GM10847 (cell line): ENCODE measurements around the gene RAPGEF4.

Experiments used
- POLR2A ChIP-seq: IDR thresholded peaks from 2 replicates; pipeline ENCODE4 v1.6.1; 2011; ENCODE audit not compliant: insufficient read length; ENCODE audit errors: extremely low read depth

RAPGEF4 gene

DNA sequence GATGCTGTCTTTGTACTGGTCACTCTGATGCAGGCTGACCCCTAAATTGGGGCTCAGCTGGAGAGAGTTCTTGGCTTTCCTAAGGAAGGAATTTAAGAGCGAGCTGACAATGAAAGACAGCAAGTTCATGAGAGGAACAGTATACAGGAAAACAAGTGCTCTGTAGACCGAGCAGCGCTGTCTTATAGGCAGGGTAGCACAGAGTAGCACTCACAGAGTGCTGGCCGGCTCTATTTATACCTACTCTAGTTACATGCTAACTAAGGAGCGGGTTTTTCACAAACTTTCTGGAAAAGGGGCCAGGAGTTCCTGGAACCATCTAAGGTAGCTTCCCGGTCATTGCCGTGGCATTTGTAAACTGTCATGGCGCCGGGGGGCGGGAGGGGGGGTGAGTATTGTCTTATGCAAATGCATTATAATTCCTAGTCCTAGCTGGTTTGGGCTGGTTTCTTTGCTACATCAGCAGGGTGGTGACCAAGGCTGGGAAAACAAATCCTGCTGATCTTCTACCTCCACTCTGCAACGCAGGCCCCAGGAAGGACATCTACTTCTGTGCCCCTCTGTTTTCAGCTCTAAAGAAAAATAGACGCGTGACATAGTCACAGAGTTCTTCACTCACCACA, 308.4 kb downstream of the RAPGEF4 start:
- no peak for TF ChIP-seq POLR2A

DNA sequence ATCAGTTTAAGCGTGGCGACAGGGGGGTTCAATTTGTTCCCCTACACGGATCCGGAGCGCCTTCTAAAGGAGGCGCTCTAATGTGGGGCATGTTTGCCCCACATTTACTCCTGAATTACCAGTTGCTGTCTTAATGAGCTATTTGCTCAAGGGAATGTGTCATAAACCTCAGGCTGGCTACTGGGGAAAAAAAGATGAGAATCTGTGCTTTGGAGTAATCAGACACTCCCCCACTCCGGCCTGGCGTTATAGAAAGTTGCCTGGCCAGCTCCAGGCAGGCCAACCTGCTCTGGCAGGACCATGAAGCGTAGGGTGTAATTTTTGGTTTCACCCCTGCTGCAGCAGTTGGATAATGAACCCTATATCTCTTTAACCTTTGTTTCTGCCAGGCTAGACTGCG, 309.0 kb downstream of the RAPGEF4 start:
- no peak for TF ChIP-seq POLR2A

DNA sequence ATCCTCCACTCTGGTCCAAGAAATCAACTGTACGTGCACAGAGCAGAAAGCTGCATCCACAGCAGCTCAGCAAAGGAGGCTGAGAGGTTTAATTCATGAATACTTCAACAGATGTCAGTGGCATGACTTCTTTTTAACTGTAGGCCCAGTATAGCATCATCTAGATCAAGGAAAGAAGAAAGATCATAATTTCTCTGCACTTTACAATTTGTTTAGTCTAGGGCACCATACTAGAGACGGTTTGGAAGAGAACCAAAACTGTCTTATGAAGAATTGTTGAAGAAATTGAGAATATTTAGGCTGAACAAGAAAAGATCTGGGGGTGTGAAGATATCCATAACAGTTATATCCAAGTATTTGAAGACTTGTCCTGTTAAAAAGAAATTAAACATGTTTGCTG, 309.5 kb downstream of the RAPGEF4 start:
- TF ChIP-seq POLR2A: no peak

DNA sequence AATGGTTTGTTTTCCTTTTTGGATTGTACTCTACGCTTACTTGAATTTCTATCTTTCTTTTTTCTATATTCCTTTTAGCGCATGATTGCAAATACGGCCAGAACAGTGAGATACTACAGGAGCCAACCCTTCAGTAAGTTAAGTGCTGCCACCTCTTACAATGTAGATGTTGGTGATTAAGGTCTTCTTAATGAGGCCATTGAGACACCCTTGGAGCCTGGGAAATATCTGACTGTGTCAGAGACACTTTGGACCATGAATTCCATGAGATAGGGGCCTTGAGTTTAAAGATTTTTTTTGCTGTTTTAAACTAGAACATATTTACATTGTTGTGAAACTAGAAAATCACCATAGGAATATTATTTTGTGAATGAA, 312.9 kb downstream of the RAPGEF4 start:
- no peak for TF ChIP-seq POLR2A

DNA sequence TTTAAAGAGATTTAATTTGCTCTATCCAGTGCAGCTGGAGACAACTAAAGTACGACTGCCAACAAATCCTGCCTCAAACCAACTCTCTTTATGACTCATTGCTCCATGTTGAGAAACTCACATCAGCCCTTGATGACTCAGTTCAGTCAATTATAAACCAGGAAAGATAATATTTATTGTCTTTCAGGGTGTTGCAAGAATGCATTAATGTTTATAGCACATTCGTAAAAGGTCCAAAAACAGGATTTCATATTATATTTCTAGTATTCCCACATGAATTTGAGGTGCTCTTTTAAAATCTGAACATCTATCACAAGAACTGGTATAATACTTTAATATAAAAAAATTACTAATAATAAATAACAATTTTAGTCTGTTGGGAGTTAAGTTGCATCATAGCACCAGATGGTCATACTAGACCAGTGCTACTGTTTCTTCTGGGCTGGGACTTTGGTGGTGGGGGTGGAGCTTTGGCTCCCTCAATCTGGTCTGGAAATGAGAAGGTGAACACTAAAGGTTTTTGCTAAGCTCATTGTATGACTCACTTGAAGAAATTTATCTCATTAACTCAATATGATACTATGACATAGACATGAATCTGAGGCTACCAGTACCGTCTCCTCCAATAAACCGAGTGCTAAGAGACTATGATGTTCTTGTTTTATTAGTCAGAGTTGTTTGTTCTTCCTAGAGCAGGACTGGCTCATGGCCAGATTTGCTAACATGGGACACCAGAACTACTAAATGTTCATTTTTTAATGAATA, 313.4 kb downstream of the RAPGEF4 start:
- no peak for TF ChIP-seq POLR2A

DNA sequence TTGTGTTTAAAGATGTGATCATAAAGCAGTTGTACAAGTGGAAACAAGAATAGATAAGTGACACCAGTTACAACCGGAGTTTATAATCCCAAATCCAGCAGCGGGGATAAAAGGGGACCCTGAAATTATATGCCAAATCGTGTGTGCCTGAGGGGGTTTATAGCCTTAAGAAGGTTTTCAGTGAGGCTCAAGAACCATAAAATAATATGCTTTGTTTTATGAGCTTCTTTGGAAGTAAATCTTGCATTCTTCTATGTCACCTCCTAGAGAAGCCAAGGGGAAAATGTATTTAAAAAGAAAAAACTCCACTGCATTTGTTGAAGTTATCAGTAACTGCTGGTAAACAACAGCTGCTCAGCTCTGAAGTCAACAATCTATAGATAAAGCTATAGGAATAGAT, 314.2 kb downstream of the RAPGEF4 start:
- TF ChIP-seq POLR2A: no peak

DNA sequence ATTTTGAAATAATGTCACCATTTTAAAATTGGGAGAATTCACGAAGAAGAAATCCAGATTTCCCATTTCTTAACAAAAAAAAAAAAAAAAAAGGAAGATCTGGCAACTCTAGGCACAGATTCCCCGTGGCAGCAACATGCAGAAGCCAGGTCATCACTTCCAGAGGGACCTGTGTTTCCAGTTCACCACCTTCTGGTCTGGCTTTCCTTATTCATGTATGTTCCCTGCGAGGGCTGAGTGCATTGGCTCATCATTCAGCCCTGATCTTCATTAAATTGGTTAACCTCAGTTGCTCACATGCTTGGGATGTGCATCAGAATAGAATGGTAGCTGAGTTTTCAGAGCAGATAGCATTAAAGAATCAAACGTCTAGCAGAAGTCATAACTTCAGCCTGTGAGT, 315.0 kb downstream of the RAPGEF4 start:
- TF ChIP-seq POLR2A: no peak

DNA sequence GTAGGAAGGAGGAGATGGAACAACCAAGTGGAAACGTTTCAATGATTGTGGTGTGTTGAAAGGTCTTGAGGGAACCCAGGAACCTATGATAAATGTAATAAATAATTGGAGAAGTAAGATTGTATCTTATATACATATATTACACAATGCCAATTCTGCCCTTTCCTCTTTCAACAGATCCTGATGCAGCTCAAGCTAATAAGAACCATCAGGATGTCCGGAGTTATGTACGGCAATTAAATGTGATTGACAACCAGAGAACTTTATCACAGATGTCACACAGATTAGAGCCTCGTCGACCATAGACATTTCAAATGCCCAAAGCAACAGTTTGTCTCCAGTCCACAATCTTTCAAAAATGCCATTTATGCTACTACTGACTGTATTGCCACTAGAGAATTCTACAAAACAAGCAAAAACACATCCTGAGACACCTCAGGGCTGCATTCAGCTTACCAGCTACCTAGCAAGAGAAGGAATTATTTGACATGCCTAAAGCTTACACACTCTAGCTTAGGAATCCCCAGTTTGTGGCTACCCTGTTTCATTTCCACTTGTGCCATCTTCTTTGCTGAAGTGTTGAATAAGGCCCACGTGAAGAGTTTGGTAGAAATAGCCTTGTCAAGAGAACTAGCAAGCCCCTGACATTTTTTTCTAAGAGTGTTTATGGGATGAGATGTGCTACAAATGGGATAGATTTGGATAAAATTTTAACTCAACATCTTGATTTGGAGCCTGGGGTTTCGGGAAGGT, 316.0 kb downstream of the RAPGEF4 start:
- no peak for TF ChIP-seq POLR2A

DNA sequence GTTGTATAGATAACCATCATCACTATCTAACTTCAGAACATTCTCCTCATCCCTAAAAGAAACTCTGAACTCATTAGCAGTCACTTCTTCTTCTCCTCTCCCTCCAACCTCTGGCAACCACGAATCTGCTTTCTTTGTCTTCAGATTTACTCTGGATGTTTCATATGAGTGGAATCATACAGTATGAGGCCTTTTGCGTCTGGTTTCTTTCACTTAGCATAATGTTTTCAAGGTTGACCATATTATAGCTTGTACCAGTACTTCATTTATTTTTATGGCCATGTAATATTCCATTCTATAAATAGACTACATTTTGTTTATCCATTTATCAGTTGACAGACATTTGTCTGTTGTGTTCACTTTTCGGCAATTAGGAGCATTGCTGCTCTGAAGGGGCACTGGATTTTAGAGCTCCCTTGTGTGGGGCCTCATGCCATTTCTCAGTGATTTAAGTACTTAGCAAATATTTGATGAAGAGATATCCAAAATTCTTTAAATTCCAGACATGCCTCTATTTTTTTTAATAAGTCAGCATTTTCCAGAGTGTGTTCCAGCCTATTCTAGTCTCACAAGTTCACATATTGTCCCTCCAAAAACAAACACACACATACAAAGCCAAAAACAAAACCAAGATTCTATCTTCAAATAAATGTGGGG, 317.5 kb downstream of the RAPGEF4 start:
- no peak for TF ChIP-seq POLR2A

DNA sequence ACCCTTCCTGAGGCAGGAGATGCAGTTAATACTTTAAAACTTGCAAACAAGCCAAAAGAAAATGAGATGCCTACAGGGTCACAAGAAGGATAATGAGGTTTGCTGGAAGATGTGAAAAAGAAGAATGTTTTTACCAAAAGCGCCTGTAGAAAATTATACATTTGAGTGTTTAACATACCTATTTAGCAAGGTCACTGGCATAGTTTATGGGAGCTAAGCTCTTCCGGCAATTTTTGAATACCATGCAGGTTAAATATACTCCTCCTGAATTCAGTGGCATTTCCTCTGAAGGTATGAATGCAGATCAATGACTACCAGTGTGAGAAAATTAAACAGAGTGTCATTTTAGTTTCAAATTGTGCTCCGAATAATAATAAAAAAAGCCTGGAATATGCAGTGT, 318.8 kb downstream of the RAPGEF4 start:
- TF ChIP-seq POLR2A: no peak

DNA sequence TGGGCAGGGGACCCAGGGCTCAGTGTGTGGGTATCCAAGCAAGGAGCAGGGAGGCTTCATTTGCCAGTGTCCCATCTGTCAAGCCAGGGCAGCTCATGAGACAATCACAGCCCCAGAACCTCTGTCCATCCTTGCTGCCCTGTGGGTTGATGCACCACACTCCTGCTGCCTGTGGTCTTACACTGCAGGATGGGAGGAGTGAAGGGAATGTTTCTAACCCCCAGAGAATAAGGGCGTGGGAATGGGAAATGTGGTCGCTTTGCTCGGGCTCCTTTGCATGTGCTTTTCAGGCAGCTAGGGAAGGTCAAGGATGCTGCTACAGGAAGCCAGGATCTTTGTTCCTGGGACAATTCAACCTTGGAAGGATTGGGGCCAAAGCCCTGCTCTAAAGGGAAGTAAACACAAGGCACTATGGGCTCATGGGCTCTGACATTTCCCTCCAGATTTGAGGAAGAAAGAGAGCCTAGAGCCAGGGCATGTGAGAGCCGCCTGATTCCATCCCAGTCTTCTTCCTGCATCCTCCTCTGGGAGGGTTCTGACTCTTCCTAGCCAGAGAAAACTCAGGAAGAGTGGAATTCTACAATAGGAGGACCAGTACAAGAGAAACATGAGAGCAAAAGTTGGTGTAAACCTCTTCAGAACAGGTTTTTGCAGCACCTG, 321.2 kb downstream of the RAPGEF4 start:
- TF ChIP-seq POLR2A: no peak

DNA sequence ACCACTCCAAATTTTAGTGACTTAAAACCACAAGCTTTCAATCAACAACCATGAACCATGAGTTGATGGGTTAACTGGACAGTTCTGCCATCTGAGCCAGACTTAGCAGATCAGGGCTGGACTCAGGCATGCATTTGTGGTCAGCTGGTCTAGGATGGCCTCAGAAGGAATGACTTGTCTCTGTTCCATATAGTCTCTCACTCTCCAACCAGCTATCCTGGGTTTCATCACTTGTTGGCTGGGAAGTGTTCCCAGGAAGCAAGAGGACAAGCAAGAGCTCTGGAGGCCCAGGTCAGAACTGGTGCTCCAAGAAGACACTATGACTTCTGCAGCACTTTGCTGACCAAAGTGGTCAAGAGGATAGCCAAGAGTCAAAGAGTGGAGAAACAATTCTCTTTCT, 322.5 kb downstream of the RAPGEF4 start:
- TF ChIP-seq POLR2A: no peak

DNA sequence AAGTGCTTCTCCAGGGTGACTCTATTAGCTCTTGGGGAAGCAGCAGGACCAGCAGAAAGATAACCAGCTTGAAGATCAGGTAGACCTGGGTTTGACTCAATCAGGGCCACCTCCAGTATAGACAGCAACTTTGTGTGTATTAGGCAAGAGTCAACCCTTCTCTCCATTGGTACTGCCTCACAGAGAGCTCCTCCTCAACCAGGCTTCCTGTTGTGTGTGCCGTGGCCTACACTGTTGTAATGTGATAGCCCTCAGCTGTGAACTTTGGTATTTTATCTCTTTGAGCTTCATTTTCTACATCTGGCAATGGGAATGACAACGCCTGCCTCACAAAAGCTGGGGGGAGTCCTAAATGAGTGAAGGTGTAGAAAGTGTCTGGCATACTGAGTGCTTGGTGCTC, 323.0 kb downstream of the RAPGEF4 start:
- TF ChIP-seq POLR2A: no peak

DNA sequence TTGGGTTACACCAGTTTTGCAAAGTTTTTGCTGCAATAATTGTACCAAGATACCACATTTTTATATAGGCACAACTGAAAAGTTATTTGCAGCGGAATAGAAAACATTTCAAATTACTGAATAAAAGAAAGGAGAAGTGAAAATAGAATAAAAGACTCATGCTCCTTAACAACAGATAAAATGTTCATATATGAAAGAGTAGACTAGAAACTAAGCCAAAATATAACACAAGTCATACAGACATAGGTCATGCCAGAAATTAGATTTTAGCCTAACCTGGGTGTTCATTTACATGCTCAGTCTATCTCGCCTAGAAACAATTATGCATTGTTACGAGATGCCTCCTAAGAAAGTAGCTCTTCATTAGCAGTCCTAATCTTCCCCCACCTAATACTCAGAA, 323.6 kb downstream of the RAPGEF4 start:
- no peak for TF ChIP-seq POLR2A

DNA sequence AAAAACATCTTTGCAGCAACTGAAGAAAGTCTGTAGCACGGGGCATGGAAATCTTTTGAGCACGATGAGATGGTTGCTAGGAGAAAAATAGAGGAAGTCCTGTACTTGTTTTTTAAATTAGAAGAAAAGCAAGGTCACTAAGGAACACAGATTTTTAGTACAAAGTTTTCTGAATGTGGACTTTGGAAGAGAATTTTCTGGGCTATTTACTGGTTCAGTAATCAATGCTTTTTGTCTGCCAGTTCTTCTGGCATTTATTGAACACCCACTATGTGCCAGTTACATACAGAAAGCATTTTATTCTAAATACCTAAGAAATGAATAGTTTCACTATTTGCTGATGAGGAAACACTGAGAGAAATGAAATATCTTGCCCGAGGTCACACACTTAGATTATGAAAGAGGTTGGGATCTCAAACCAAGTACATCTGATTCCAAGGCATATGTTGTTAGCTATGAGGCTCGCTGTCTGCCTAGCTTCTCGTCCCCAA, 324.4 kb downstream of the RAPGEF4 start:
- TF ChIP-seq POLR2A: no peak
